SK-N-SH (cell line): ENCODE results near the gene TMEM26.

ENCODE experiments used
- CTCF ChIP-seq: fragments of 200-600 bp; sonication (generic); IDR thresholded peaks from 2 replicates; pipeline ENCODE4 v1.6.1; 2017; ENCODE audit warnings: antibody characterized with exemption, mild to moderate bottlenecking, moderate library complexity
- EP300 ChIP-seq, 2 experiments: IDR thresholded peaks; 2 replicates each; pipeline versions ENCODE4 v1.4.0 to v1.6.1; 2012; ENCODE audit warnings: borderline replicate concordance in 1 of 2, low read depth in 1 of 2, low read length in 1 of 2
- GATA2 ChIP-seq: sonication (generic); formaldehyde crosslinking; IDR thresholded peaks from 2 replicates; pipeline ENCODE4 v1.5.0; 2020; ENCODE audit warnings: mild to moderate bottlenecking, missing genetic modification reagents
- NRF1 ChIP-seq: IDR thresholded peaks from 2 replicates; pipeline ENCODE4 v1.6.1; 2012; ENCODE audit warnings: low read depth, mild to moderate bottlenecking, low read length
- POLR2AphosphoS5 ChIP-seq: IDR thresholded peaks from 2 replicates; pipeline ENCODE4 v1.6.1; 2012; ENCODE audit warnings: low read depth, low read length
- RAD21 ChIP-seq: IDR thresholded peaks from 2 replicates; pipeline ENCODE4 v1.6.1; 2012; ENCODE audit warnings: mild to moderate bottlenecking, low read length
- SMC3 ChIP-seq: IDR thresholded peaks from 2 replicates; pipeline ENCODE4 v1.6.1; 2012; ENCODE audit warnings: low read depth, low read length, improper control_type of control experiment
- USF2 ChIP-seq: fragments of 150-350 bp; IDR thresholded peaks from 2 replicates; pipeline ENCODE4 v1.6.1; 2017; ENCODE audit warnings: antibody characterized with exemption, low read length, low read depth, borderline replicate concordance
- ZBTB33 ChIP-seq: IDR thresholded peaks from 2 replicates; pipeline ENCODE4 v1.4.0; 2012; ENCODE audit warnings: low read depth, borderline replicate concordance

- TF ChIP-seq USF2 (no peak), SMC3 (no peak), CTCF (no peak), RAD21 (no peak), EP300 (IDR thresholded peaks at IDR 0.05; ENCODE audit: borderline replicate concordance in 1 of 2, low read depth in 1 of 2, low read length in 1 of 2) (no peak), NRF1 (no peak), POLR2AphosphoS5 (no peak), ZBTB33 (no peak), GATA2 (CRISPR knock-in tag) (no peak)
Observed at GRCh38 chr10:61456095-61456789, 3.1 kb upstream of the TMEM26 start.
